GM19035 (cell line): ENCODE measurements around the gene IREB2.
"Not testable (repeated sequence)": the region's sequence is repeated elsewhere in the genome, so short reads cannot be mapped to it uniquely, and the experiment has no call there.

Experiments
- ATAC-seq: cut with Tn5 transposase; IDR thresholded peaks from one replicate; pipeline ENCODE4 v1.9.1; 2021; ENCODE audit not compliant: unreplicated experiment

The IREB2 gene, protein sequence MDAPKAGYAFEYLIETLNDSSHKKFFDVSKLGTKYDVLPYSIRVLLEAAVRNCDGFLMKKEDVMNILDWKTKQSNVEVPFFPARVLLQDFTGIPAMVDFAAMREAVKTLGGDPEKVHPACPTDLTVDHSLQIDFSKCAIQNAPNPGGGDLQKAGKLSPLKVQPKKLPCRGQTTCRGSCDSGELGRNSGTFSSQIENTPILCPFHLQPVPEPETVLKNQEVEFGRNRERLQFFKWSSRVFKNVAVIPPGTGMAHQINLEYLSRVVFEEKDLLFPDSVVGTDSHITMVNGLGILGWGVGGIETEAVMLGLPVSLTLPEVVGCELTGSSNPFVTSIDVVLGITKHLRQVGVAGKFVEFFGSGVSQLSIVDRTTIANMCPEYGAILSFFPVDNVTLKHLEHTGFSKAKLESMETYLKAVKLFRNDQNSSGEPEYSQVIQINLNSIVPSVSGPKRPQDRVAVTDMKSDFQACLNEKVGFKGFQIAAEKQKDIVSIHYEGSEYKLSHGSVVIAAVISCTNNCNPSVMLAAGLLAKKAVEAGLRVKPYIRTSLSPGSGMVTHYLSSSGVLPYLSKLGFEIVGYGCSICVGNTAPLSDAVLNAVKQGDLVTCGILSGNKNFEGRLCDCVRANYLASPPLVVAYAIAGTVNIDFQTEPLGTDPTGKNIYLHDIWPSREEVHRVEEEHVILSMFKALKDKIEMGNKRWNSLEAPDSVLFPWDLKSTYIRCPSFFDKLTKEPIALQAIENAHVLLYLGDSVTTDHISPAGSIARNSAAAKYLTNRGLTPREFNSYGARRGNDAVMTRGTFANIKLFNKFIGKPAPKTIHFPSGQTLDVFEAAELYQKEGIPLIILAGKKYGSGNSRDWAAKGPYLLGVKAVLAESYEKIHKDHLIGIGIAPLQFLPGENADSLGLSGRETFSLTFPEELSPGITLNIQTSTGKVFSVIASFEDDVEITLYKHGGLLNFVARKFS

DNA sequence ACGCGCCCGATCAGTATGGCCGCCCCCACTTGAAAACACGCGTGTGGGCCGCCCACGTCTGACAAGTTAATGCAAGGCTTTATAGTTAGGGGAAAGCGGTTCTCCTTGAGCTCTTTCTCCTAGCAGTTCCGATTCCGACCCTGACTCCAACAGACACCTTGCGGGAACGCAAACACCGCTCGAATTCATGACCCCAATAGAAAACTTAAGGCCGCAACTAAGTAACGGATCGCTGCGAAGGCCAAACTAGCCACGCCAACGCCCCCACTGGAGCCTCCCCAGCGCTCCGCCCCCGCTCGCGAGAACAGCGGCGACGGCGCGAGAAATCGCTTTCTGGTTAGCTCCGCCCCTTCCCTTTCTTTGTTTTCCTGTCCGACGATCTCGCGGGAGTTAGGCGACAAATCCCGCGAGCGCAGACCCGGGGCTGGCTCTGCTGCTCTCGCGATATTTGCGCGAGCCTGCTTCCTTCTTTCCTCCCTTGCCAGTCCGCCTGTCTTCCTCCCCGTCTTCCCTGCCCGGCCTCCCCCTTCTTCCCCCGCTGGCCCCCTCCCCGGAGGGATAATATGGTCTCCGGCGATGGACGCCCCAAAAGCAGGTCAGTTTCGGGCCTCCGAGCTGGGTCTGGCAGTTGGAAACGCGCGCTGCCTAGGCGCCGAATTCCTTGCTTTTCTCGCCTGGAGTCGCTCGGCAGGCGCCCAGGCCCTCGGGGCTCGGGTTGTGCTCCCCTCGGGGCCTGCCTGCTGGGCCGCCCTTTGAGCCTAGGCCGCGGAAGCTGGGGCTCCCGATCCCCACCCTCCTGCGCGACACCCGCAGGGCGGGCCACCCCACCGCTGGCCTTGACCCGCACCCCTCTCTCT, at the start of gene IREB2:
Gene IREB2, plus strand, starts transcription at position 455 of the 857 bp plus-strand sequence. Its CDS starts 122 bp downstream, at position 577.
- peak; percentile 86 for ATAC-seq

DNA sequence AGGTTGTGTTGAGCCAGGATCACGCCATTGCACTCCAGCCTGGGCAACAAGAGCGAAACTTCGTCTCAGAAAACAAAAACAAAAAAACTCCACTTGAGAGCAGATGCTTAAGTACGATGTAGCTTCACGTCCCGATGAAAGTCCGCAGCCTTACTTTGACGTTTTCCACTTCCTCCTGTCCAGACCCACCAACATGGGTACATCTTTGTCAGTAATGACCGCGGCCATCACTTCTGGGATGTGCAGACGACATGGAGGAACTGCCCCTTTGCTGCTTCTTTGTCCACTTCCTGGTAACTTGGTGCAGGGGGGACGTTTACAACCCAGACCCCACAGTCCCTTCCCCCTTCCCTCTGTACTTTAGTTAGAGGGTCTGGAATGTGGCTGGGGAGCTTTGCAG, 49.2 kb upstream of the IREB2 start:
- ATAC-seq, result no peak

DNA sequence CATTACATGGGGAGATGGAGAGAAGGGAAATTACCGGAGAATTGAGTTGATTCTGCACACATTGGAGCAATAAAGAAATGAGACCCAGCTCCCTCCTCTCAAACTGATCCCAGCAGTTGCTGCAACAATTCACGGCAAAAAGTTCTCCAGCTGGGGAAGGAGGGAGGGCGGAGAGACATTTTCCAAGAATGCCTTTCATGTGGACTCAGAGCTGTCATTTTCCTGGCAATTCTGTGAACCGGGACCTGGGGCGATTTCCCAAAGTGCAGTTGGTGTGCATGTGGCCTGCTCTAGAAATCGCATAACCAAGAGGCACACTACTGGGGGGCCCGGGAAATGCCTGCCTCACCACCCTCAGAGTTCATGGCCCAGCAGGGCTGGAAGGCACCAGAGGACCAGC, 48.7 kb upstream of the IREB2 start:
- ATAC-seq, result no peak

DNA sequence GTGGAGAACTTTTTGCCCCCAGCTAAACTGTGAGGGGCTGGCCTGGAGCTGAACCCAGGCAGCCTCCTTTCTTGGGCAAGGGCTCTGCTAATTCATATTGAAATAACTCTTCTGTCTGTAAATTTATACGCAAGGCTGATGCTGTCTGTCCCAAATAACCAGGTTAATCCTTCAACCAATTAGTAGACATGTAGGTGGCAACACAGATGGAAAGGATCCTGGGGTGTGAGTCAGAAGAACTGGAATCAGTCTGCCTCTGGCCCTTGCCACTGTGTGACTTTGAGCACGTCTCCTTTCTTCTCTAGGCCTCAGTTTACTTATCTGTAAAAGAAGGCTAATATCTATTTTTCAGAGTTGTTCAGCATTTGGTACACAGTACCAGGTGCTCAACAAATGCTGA, 48.3 kb upstream of the IREB2 start:
- no peak for ATAC-seq

DNA sequence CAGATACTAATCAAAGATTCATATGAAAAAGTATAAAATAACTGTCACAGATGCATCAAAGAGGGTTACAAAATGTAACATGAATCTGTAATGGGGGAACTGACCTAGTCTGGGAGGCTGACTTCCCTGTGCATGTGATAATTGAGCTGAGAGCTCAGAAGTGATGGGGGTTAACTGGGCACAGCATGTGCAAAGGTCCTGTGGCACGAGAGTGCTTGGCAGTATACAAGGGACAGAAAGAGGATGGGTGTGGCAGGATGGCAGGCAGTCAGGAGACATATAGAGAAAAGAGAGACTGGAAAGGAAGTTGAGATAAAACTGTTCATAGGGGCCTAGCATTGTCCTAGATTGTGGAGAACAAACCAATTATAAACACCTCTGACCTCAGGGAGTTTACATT, 47.8 kb upstream of the IREB2 start:
- no peak for ATAC-seq

DNA sequence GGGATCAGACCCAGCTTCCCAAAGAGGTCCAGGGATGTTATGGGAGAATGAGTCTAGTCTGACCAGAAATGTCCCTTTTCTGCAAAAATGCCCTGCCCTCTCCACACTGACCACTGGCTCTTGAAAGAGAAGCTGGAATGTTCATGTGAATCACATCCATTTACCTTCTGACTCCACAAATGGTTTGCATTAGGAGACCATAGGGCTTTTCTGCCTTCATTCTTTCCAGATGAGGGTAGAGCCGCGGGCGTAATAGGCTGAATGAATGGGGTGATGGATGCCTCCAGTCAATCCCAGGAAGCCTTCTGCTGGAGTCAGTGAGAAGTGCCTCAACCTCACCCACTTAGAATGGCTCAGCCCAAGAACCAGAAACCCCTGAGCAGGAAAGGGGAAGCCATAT, 47.2 kb upstream of the IREB2 start:
- ATAC-seq, result no peak

DNA sequence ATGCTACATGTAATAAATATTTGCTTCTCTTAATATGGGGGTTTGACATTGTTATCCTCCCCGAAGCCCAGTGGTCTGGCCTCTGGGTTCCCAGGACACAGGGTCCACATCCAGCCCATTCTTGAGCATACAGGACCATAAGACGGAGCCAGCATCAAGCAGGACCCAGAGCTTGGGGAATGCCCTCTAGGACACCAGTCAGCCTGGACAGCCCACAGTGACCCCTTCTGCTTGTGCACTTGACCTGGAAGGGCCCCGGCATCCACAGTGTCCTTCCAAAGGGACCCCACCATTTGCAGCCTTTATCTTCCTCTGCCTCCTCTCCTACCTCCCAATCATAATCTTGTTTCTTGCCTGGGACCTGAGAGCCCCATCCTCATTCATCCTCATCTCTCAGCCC, 46.2 kb upstream of the IREB2 start:
- ATAC-seq, result no peak

DNA sequence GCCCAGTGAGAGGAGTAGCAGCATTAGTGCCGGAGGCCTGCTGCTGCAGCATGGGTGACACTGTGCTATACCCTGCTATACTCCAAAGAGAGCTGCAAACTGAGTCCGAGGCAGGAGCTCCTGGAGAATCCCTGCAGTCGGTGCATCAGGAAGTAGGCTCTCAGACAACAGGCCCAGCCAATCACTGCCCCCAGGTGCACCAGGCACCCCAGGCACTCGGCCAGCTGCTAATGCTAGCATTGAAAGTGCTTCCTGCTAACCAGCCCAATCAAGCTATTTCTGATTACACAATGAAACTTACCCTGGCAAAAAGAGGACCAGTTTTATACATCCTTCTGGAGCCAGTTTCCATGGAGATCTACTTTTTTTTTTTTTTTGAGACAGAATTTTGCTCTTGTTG, 45.6 kb upstream of the IREB2 start:
- ATAC-seq, result no peak

DNA sequence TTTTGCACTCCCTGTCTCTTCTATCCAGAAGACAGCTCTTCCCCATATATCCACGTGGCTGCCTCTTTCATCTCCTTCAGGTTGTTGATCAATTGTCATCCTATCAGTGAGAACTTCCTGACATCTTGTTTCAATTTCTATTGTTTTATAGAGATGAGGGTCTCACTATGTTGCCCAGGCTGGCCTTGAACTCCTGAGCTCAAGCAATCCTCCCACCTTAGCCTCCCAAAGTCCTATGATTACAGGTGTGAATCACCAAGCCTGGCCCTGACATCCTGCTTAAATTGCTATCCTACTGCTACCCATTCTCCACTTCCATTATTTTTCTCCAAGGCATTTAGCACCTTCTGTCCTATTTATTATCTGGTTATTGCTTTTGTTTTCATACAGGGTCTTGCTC, 44.9 kb upstream of the IREB2 start:
- no peak for ATAC-seq

DNA sequence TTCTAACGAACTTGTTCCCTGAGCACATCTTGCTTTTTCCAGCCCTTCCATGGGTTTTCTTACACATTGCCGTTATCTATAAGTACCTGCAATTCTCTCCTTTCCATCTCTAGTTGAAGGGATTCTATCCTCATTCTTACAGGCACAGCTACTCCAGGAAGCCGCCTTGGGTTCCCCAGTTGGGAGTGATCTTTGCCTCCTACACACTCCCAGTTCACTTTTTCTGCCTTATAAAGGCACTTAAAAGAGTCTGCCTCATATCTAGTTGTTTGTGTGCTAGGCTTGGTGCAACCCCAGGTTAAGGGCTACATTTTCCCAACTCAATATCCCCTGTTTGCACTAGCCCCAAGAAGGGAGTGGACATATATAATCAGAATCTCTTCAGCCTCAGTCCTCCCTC, 44.0 kb upstream of the IREB2 start:
- ATAC-seq, result no peak

DNA sequence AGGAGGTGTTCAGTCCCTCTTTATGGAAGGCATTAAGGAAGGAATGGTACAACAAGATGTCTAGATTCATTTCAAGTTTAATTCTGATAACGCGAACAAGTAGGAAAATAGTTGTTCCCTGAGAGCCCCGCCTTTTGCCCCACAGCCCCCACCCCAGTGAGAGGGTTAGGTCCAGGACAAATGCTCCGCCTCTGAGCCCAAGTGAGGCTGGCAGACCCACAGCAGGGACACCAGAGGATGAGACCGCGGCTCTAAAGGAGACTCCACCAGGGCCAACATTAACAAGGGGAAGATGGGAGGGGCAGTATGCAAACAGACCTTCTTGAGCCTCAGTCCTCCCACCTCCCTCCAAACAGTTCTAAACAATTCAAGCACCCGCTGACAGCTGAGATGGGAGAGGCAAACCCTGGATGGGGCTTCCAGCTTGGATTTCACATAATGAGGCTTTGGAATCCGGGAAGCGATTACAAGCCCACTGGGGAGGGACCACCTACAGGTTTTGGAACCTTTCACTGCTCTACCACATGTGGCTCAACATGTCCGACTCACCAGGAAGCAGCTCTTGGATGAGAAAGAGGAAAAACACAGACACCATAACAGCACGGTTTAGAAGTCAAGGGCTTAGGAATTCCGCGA, 42.9 kb upstream of the IREB2 start:
- ATAC-seq, result no peak

DNA sequence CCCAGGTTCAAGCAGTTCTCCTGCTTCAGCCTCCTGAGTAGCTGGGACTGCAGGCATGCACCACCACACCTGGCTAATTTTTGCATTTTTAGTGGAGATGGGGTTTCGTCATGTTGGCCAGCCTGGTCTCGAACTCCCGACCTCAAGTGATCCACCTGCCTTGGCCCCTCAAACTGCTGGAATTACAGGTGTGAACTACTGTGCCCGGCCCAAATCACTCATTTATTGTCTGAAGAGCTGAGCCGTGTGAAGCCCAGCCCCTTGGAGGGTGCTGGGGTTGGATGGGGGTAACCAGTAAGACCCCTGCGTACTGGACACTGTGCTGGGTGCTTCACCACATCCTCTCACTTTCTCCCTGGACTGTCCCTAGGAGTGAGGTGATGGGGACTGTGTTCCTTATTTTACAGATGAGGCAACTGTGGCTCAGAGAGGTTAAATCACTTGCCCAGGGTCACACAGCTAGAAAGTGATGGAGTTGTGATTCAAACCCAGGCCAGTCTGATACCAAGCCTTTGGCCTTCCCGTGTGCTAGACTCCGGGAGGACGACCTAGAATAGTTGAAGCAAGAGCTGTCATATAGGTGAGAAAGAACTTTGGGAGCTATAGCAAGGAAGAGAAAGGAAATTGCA, 41.7 kb upstream of the IREB2 start:
- no peak for ATAC-seq

DNA sequence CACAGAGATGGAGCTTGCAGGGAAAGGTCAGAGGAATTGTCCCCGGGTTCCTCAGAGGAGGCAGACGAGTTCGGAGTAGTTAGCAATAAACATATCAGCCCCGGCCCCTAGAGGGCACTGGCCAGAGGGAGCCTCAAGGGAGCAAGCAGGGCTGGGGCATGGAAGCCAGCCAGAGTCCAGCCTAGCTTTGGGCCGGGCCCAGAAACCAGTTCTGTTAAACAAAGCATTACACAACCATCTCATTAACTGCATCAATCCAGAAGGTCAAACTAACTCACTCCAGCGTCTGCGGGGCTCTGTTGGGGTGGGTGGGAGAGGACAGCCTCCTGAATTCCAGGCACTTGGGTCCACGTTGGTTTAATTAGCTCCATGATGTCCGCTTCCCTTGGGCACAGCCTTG, 41.0 kb upstream of the IREB2 start:
- no peak for ATAC-seq

DNA sequence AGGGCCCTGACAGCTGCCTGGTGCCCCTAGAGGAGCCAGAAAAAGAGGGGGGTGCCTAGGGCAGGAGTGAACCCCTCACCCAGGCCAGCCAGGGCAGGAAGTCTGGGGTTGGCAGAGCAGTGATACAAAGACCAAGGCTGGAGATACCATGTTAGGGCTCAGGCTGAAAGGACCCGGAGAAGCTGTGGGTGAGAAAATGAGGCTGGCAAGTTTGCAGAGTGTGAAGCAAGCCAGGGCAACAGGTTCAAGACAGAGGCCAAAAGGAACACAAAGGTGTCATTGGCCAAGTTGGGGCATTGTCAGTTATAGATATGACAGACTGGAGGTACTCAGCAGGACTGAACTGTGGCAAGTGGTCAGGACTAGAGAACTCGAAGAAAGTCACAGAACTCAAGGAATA, 40.6 kb upstream of the IREB2 start:
- no peak for ATAC-seq

DNA sequence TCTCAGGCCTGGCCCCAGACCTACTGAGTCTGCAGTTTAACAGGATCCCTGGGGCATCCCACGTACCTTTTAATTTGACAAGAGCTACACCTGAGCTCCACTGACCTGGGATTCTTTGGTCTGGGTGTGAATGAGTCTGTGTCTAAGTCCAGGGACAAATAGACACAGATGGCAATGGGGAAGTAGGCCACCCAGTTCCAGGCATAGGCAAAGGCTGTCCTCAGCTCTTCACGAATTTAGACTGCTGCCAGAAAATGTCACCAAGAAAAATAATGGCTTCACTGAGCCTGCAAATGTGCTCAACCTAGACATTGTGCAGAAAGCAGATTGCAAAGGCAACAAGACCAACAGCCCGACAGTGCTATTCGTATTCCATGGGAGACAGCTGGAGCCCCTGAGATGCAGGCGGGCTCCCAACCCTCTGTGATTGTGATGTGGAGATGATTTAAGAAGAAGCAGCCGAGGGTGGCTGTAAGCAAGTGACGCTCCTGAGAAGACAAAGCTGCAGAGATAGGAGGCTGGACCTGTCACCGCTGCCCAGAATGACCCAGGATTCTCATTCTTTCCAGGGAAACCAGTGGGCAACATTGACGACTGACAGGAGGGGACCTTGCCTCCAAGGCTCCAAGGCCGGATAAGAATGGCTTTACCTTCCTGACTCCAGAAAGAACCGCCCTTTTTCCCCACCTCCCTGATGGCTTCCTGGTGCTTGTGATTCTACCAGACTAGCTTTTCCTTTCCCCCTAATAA, 39.8 kb upstream of the IREB2 start:
- ATAC-seq, result no peak

DNA sequence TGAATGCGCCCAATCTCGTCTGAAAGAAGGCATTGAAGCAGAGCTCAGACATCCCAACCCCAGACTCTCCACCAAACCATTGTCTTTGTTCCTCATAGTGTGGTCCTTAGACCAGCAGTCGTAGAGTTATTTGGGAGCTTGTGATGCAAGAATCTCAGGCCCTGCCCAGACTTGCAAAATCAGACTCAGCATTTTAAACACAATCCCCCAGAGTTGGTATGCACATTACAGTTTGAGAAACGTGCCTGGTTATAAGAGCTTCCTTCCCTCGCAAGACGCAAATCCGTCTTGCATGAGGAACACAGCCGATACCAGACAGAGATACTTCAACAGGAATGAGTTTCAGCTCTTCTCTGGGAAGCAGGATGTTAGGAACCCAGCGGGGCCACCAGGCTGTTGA, 38.9 kb upstream of the IREB2 start:
- no peak for ATAC-seq

DNA sequence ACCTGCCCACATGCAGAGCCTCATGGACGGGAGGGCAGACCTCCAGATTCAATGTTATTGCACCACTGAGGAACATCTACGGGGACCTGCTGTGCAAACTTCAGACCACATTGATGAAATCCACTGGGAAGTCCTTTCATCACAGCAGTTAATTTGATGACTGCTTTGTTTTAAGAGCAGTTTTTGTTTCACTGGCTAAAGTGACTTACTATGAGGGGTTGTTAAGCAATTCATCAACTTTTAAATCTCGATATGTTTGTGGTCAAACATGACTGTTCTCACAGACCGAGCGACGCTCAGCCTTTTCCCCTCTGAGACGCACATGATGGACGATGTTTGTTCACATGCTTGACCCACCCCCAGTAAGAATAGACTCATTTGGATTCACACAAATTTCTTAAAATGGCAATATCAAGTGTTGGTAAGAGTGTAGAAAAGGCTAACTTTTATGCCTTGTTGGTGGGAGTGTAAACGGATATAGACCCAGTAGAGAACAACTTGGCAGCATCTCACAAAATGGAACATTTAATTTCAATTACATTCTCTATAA, 35.9 kb upstream of the IREB2 start:
- ATAC-seq, result no peak

DNA sequence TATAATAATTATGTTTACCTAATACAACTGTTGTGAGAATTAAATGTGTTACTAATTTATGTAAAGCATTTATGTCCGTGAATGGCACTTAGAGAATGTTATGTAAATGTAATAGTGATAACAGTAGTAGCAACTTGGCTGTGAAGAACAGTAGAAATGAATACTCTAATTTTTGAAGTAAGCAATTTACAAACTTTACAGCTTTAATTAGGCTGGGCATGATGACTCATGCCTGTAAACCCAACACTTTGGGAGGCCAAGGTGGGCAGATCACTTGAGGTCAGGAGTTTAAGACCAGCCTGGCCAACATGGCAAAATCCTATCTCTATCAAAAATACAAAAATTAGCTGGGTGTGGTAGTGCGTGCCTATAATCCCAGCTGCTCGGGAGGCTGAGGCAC, 33.9 kb upstream of the IREB2 start:
- no peak for ATAC-seq

DNA sequence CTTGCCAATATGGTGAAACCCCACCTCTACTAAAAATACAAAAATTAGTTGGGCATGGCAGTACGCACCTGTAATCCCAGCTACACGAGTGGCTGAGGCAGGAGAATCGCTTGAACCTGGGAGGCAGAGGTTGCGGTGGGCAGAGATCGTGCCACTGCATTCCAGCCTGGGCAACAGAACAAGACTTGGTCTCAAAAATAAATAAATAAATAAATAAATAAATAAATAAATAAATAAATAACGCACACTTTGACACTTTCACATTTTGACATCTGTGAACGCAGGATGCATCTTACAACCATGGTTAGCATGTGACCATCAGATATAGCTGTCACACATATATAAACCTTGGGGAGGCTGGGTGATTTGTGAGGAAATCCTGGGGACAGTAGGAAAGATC, 33.2 kb upstream of the IREB2 start:
- not testable (repeated sequence) for ATAC-seq
